ENCODE results near the gene FBXO44.

DNA sequence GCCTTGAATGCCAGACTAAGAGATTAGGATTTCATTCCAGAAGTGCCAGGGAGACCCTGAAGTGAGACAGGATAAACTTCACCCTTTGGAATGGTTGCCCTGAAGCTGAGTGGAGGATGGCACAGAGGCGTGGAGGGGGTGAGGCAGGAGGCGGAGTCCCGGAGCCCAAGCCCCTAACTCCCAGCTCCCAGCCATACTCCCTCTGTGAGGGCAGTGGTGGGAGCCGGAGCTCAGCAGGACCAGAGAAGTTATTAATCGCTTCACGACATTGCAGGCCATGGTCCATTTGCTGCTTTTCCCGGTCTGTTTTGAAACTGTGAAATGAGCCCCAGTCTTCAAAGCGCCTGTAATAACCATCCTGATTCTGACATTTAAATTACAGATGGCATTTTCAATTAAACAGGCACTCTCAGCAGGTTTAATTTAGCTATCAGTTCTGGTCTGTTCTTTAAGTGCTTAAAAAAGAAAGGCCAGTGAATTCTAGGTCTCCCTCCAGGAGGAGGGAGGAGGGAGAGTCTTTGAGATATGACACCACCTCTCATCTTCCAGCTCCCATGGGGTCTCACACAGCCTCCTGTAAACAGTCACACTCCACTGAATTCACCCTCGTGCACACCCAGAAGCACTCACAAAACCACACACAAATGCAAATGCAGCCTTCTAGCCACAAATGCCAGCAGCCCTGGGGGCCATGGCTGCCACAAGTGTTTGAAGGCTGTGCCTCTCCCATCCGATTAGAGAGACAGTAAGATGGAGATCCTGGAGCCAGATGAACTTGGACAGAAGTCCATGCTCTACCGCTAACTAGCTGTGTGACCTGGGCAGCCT is 20.1 kb upstream of the FBXO44 start:
- TF ChIP-seq, protein P1, sequence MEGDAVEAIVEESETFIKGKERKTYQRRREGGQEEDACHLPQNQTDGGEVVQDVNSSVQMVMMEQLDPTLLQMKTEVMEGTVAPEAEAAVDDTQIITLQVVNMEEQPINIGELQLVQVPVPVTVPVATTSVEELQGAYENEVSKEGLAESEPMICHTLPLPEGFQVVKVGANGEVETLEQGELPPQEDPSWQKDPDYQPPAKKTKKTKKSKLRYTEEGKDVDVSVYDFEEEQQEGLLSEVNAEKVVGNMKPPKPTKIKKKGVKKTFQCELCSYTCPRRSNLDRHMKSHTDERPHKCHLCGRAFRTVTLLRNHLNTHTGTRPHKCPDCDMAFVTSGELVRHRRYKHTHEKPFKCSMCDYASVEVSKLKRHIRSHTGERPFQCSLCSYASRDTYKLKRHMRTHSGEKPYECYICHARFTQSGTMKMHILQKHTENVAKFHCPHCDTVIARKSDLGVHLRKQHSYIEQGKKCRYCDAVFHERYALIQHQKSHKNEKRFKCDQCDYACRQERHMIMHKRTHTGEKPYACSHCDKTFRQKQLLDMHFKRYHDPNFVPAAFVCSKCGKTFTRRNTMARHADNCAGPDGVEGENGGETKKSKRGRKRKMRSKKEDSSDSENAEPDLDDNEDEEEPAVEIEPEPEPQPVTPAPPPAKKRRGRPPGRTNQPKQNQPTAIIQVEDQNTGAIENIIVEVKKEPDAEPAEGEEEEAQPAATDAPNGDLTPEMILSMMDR (IDR thresholded peaks at IDR 0.05; ENCODE audit: insufficient read depth, low read length), result no peak
- TF ChIP-seq, protein P2, sequence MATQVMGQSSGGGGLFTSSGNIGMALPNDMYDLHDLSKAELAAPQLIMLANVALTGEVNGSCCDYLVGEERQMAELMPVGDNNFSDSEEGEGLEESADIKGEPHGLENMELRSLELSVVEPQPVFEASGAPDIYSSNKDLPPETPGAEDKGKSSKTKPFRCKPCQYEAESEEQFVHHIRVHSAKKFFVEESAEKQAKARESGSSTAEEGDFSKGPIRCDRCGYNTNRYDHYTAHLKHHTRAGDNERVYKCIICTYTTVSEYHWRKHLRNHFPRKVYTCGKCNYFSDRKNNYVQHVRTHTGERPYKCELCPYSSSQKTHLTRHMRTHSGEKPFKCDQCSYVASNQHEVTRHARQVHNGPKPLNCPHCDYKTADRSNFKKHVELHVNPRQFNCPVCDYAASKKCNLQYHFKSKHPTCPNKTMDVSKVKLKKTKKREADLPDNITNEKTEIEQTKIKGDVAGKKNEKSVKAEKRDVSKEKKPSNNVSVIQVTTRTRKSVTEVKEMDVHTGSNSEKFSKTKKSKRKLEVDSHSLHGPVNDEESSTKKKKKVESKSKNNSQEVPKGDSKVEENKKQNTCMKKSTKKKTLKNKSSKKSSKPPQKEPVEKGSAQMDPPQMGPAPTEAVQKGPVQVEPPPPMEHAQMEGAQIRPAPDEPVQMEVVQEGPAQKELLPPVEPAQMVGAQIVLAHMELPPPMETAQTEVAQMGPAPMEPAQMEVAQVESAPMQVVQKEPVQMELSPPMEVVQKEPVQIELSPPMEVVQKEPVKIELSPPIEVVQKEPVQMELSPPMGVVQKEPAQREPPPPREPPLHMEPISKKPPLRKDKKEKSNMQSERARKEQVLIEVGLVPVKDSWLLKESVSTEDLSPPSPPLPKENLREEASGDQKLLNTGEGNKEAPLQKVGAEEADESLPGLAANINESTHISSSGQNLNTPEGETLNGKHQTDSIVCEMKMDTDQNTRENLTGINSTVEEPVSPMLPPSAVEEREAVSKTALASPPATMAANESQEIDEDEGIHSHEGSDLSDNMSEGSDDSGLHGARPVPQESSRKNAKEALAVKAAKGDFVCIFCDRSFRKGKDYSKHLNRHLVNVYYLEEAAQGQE (IDR thresholded peaks at IDR 0.05; ENCODE audit: insufficient replicate concordance, low read depth), result no peak
- no peak for TF ChIP-seq POLR2AphosphoS5 (IDR thresholded peaks at IDR 0.05; ENCODE audit: low read depth)
- no peak for TF ChIP-seq GABPA (IDR thresholded peaks at IDR 0.05; ENCODE audit: low read depth)

All from HL-60 (cell line).